Measurements from ENCODE around the gene RAB3IP.
A peak's percentile ranks its signal among the peaks of the same experiment; 100 is the strongest.

RAB3IP gene

DNA sequence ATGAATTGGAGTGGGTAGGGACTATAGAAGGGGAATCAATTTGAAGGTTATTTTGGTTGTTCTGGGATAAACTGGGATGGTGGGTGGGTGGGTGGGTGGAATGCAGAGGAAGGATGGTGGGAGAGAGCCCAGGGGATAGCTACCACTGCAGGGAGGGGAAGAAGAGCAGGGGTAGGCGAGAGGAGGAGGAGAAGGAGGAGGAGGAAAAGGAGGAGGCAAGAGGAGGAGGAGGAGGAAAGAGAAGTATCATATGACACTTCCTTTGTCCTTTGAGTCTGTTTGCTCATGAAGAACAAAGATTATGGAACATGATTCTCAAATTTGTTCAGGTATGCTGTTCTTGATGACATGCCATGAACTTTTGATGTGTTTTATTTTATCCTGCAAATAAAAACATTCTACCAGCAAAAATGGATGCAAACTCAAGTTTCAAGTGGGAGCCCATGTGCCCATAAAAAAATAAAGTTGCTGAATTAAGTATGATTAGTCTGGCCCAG is 35.5 kb upstream of the RAB3IP start:
- no peaks in the 10 kb centered on the region for H3K9me3 ChIP-seq (ENCODE audit: control insufficient read depth, insufficient read depth, low read length)
- no peaks in the 10 kb centered on the region for H3K79me2 ChIP-seq (ENCODE audit: control insufficient read depth, low read length)
- H3K36me3 ChIP-seq (ENCODE audit: control insufficient read depth, low read length) = no peaks in the 10 kb centered on the region
- no peaks in the 10 kb centered on the region for H3K27me3 ChIP-seq (ENCODE audit: control insufficient read depth, low read length)
- no peaks in the 10 kb centered on the region for H3K4me1 ChIP-seq (ENCODE audit: control insufficient read depth, low read length)
- no peaks in the 10 kb centered on the region for H3F3A ChIP-seq (ENCODE audit: control insufficient read depth, insufficient read depth)
- no peak overlapping the region for H3K4me3 ChIP-seq (ENCODE audit: low read length)
- H3K27ac ChIP-seq (ENCODE audit: low read depth, low read length) = no peak overlapping the region
- H3K4me2 ChIP-seq (ENCODE audit: low read length) = no peak overlapping the region
- H4K20me1 ChIP-seq (ENCODE audit: control insufficient read depth, insufficient read depth, low read depth, low read length) = no peaks in the 10 kb centered on the region
- no peaks in the 10 kb centered on the region for H3K9me2 ChIP-seq (replicated peaks; ENCODE audit: control insufficient read depth, low read length)
- TF ChIP-seq, protein P1, sequence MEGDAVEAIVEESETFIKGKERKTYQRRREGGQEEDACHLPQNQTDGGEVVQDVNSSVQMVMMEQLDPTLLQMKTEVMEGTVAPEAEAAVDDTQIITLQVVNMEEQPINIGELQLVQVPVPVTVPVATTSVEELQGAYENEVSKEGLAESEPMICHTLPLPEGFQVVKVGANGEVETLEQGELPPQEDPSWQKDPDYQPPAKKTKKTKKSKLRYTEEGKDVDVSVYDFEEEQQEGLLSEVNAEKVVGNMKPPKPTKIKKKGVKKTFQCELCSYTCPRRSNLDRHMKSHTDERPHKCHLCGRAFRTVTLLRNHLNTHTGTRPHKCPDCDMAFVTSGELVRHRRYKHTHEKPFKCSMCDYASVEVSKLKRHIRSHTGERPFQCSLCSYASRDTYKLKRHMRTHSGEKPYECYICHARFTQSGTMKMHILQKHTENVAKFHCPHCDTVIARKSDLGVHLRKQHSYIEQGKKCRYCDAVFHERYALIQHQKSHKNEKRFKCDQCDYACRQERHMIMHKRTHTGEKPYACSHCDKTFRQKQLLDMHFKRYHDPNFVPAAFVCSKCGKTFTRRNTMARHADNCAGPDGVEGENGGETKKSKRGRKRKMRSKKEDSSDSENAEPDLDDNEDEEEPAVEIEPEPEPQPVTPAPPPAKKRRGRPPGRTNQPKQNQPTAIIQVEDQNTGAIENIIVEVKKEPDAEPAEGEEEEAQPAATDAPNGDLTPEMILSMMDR (IDR thresholded peaks at IDR 0.05; ENCODE audit: low read depth, low read length, poor library complexity, severe bottlenecking) = no peak
- no peak for TF ChIP-seq EZH2phosphoT487 (IDR thresholded peaks at IDR 0.05; ENCODE audit: borderline replicate concordance, low read length)

DNA sequence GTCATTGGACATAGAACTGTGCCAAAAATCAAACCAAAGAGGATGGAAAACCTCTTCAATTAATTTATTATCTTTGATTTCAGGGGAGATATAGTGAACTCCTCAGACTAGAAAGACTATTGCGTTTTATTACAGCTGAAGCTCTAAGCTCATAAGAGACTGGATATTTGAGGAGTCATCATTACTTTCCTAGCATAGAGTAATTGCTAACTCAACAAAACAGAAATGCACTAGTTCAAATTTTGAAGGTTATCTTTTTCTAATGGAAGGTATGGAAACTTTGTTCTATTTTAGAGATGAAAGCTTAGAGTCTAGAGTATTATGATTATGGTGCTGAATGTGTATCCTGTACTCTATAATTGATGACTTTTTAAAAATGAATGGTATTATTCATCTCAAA is 34.3 kb upstream of the RAB3IP start:
- TF ChIP-seq, protein P1 (IDR thresholded peaks at IDR 0.05; ENCODE audit: low read depth, low read length, poor library complexity, severe bottlenecking) = no peak
- no peak for TF ChIP-seq EZH2phosphoT487 (IDR thresholded peaks at IDR 0.05; ENCODE audit: borderline replicate concordance, low read length)

DNA sequence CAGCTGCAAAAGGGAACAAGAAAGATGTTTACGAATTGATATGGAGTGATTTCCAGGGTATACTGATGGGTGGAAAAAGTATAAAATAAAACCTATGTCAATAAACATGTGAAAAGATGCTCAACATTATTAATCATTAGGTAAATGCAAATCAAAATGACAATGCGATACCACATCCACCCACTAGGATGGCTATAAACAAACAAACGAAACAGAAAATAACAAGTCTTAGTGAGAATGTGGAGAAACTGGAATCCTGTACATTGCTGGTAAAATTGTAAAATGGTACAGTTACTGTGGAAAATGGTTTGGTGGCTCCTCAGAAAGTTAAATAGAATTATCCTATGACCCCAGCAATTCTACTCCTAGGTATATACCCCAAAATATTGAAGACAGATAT is 30.0 kb upstream of the RAB3IP start:
- H3K36me3 ChIP-seq (ENCODE audit: control insufficient read depth, low read length) = no peaks in the 10 kb centered on the region
- H3K4me1 ChIP-seq (ENCODE audit: control insufficient read depth, low read length) = no peaks in the 10 kb centered on the region
- H3K79me2 ChIP-seq (ENCODE audit: control insufficient read depth, low read length) = no peaks in the 10 kb centered on the region
- no peaks in the 10 kb centered on the region for H3K9me2 ChIP-seq (replicated peaks; ENCODE audit: control insufficient read depth, low read length)
- no peak overlapping the region for H3K4me3 ChIP-seq (ENCODE audit: low read length)
- H3K9me3 ChIP-seq (ENCODE audit: control insufficient read depth, insufficient read depth, low read length) = no peaks in the 10 kb centered on the region
- H4K20me1 ChIP-seq (ENCODE audit: control insufficient read depth, insufficient read depth, low read depth, low read length) = no peaks in the 10 kb centered on the region
- H3K27me3 ChIP-seq (ENCODE audit: control insufficient read depth, low read length) = peaks cover 2% of the 10 kb centered on the region; the same call in 1 of the 2 replicates
- no peaks in the 10 kb centered on the region for H3F3A ChIP-seq (ENCODE audit: control insufficient read depth, insufficient read depth)
- H3K4me2 ChIP-seq (ENCODE audit: low read length) = no peak overlapping the region
- H3K27ac ChIP-seq (ENCODE audit: low read depth, low read length) = no peak overlapping the region
- no peak for TF ChIP-seq EZH2phosphoT487 (IDR thresholded peaks at IDR 0.05; ENCODE audit: borderline replicate concordance, low read length)
- TF ChIP-seq, protein P1 (IDR thresholded peaks at IDR 0.05; ENCODE audit: low read depth, low read length, poor library complexity, severe bottlenecking) = peak; percentile 44

More for the DNA sequence above, 34.3 kb upstream of the RAB3IP start:
- Histone ChIP-seq H3K79me2 (ENCODE audit: control insufficient read depth, low read length) (no peaks in the 10 kb centered on the region), H3F3A (ENCODE audit: control insufficient read depth, insufficient read depth) (no peaks in the 10 kb centered on the region), H3K36me3 (ENCODE audit: control insufficient read depth, low read length) (no peaks in the 10 kb centered on the region), H3K9me3 (ENCODE audit: control insufficient read depth, insufficient read depth, low read length) (no peaks in the 10 kb centered on the region), H3K9me2 (replicated peaks; ENCODE audit: control insufficient read depth, low read length) (no peaks in the 10 kb centered on the region), H3K27ac (ENCODE audit: low read depth, low read length) (no peak overlapping the region), H4K20me1 (ENCODE audit: control insufficient read depth, insufficient read depth, low read depth, low read length) (no peaks in the 10 kb centered on the region), H3K27me3 (ENCODE audit: control insufficient read depth, low read length) (no peaks in the 10 kb centered on the region), H3K4me2 (ENCODE audit: low read length) (no peak overlapping the region), H3K4me3 (ENCODE audit: low read length) (no peak overlapping the region), H3K4me1 (ENCODE audit: control insufficient read depth, low read length) (no peaks in the 10 kb centered on the region)
